GM21576 (cell line): Measurements from ENCODE around the gene SPG7.

Experiments
- ATAC-seq: cut with Tn5 transposase; IDR thresholded peaks from one replicate; pipeline ENCODE4 v1.9.1; 2021; ENCODE audit warnings: mild to moderate bottlenecking, moderate library complexity; ENCODE audit not compliant: unreplicated experiment

SPG7 gene

DNA sequence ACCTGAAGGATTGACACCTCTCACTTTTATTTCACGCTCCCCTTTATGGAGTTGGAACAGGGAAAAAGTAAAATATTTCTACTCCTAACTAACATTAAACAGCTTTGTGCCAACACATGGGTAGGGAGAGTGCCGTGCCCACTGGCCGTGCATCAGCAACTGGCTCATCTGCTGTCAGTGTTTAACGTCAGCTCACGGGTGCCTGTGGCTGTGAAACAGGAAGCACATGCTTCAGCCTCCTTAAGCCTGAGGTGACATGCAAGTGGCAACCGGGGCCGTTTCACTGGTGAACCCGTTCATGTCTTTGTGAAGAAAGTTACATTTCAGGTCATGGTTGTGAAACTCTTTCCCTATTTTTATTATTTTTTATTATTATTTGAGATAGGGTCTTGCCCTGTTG is 3.2 kb downstream of the SPG7 start:
- no peak for ATAC-seq

- no peak for ATAC-seq
Measured at GRCh38 chr16:89512453-89512852, 4.2 kb downstream of the SPG7 start.

DNA sequence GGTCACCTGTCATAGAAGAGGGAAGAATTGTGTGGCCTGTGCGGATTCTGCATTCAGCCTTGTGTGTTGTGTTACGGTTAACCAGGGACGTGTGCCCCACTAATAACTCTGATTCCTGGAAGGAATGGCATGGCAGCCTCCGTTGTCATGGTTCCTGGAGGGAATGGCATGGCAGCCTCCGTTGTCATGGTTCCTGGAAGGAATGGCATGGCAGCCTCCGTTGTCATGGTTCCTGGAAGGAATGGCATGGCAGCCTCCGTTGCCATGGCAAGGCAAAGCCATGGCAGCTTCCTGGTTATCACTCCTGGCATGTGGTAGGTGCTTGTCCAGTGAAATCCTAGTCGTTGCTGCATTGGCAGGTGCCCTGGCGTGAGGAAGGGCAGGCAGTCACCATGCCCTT is 8.9 kb downstream of the SPG7 start:
- no peak for ATAC-seq

DNA sequence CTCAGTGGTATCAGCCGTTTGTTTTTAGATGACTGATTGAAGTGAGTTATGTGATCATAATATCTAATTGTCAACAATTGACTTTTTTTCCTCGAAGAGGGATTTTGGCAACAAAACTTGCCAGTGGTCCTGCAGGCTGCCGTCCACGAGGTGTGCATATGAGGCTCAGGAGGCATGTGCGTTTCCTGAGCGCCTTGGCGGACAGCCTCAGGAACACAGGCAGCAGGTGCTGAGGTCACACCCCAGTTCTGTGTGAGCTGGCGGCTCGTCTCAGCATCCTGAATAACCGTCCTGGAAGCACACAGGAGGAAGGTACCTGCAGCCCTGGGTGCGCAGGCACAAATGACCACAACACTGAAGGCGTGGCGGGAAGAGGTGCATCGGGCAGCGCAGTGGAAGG is 11.7 kb downstream of the SPG7 start:
- ATAC-seq: no peak

GRCh38 chr16:89522287-89522686 is 14.1 kb downstream of the SPG7 start:
- ATAC-seq: no peak

GRCh38 chr16:89523680-89524344 is 15.6 kb downstream of the SPG7 start:
- no peak for ATAC-seq

GRCh38 chr16:89525146-89525913 is 17.1 kb downstream of the SPG7 start:
- peak; percentile 50 for ATAC-seq

DNA sequence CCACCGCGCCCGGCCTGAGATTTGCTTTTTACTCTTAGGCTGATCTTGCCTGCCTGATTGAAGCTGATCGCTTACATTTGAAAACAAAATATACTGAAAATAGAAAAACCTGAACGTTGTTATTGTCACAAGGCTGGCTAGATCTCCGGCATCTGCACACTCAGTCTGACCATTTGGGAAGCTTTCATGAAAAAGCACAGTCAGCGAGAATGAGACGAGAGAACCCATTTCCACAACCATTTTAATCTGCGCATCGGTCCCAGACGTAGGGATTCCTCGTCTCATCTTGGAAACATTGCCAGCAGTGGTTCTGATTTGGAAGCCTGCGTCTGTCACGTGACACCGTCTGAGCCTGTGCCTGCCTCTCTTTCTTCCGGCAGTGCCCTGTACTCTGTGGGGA is 20.9 kb downstream of the SPG7 start:
- ATAC-seq: no peak

DNA sequence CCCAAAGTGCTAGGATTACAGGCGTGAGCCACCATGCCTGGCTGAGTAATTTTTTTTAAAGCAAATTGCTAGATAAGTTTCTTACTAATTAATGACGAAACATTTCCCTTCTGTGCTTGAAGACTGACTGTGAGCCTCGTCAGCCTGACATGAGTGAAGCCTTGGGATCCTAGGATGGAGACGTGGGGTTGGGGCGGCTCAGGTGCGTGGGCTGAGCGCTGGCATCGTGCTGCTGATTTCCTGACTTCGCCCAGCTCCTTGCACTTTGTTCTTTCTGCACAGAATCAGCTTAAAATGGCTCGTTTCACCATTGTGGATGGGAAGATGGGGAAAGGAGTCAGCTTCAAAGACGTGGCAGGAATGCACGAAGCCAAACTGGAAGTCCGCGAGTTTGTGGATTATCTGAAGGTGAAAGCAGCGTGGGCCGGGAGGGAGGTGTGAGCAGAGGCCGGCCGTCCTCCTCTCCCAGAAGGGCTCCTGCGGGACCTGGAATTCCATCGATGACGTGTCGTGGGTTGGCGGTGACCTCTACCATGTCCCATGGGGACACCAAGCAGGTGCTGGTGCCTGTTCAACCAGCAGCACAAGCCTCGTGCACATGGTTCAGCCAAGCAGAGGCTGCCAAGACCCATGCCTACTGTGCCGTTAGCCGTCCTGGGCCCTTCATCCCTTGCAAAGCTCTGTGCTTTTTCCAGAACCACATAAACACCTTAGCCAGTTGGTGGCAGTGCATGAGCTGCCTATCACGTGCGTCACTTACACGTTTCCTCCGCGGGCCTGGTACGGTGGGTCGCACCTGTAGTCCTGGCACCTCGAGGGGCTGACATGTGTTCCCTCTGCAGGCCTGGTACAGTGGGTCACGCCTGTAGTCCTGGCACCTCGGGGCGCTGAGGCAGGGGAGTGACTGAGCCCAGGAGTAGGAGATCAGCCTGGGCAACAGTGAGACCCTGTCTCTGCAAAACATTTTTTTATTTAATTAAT is 22.5 kb downstream of the SPG7 start:
- no peak for ATAC-seq

GRCh38 chr16:89531821-89532526 is 23.8 kb downstream of the SPG7 start:
- ATAC-seq: no peak

- no peak for ATAC-seq
Measured at GRCh38 chr16:89534252-89534756, 26.1 kb downstream of the SPG7 start.

DNA sequence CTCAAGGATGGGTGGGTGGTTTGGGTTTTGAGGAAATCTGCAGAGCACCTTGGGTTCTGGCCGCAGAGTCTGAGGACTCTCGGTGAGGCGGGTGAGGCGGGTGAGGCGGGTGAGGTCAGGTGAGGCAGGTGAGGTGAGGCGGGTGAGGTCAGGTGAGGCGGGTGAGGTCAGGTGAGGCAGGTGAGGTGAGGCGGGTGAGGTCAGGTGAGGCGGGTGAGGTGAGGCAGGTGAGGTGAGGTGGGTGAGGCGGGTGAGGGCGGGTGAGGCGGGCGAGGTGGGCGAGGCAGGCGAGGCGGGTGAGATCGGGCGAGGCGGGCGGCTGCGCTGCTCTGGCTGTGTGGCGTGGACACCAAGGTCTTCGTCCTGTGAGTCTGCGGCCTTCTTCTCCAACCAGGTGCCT is 28.2 kb downstream of the SPG7 start:
- ATAC-seq: no peak

- ATAC-seq: no peak
Measured at GRCh38 chr16:89536886-89537548, 28.8 kb downstream of the SPG7 start.

DNA sequence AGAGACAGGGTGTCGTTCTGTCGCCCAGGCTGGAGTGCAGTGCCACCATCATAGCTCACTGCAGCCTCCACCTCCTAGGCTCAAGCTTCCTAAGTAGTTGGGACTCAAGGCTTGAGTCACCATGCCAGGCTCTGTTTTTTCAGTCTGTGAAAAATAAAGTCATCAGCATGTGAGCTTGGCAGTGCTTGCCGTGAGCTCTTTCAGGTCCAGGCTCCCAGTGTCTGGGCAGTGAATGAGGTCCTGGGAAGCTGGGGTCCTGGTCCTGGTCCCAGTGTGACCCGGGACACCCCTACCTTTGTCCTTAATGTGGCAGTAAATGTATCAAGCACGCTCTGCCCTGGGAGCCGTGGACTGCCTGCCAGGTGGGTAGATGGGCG is 29.3 kb downstream of the SPG7 start:
- ATAC-seq: no peak

- ATAC-seq: no peak
Measured at GRCh38 chr16:89538286-89538685, 30.1 kb downstream of the SPG7 start.

- no peak for ATAC-seq
Measured at GRCh38 chr16:89540557-89540956, 32.4 kb downstream of the SPG7 start.

DNA sequence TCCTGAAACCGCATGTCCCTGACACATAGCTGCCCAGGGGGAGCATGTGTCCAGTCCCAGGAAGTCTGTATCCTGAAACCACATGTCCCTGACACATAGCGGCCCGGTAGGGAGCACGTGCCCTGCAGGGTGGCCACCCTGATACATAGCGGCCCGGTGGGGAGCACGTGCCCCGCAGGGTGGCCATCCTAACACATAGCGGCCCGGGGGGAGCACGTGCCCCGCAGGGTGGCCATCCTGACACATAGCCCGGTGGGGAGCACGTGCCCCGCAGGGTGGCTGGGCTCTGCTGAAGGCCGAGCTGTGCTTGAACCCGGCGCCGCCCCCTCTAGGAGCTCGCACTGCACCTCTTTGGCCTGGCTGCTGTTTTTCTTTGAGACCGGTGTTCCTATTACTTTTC is 33.6 kb downstream of the SPG7 start:
- no peak for ATAC-seq

GRCh38 chr16:89544113-89544512 is 35.9 kb downstream of the SPG7 start:
- ATAC-seq: no peak

DNA sequence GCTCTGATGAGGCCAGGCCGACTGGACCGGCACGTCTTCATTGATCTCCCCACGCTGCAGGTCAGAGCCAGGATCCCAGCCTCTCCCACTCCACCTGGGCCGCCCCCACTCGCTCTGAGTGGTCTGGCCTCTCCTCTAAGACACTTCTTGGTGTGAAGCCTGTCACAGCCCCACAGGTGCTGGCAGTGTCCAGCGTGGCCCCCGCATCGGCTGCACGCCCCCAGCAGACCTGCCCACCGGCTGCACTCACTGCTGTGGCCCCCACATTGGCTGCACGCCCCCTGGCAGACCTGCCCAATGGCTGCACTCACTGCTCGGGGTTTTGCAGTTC is 36.5 kb downstream of the SPG7 start:
- ATAC-seq: no peak
